Activated naive CD8-positive, alpha-beta T cell treated with anti-CD3 and anti-CD28 coated beads, Interleukin-2, amount 10 ng/mL, durations not matched to agents 7 days and 5 days (primary cell): ENCODE measurements around the gene AGFG2. TPM values are rescaled to one million over a fixed set of nuclear protein-coding genes. Genes with fewer than 3 reads are reported as not detected.

Experiments
- ATAC-seq: fragments of 150-1000 bp; cut with Tn5 transposase; one replicate; pipeline ENCODE4 v1.10.0; 2021; ENCODE audit warnings: low read depth, moderate library complexity
- POLR2A ChIA-PET: fragments of 350-600 bp; sonication (Branson Sonifier 250); formaldehyde crosslinking; loops from one replicate; lab custom pipeline; 2021; ENCODE audit warnings: antibody characterized with exemption; lab: Charles Lee
- DNase-seq: peaks from one replicate; pipeline ENCODE4 v3.0.0; 2021
- H3K27ac Mint-ChIP-seq: one replicate; pipeline ENCODE4 v1.8.0; 2022; ENCODE audit warnings: mild to moderate bottlenecking, mixed read lengths
- H3K27me3 Mint-ChIP-seq: one replicate; pipeline ENCODE4 v1.8.0; 2022; ENCODE audit warnings: mild to moderate bottlenecking, moderate library complexity, mixed read lengths
- H3K36me3 Mint-ChIP-seq: one replicate; pipeline ENCODE4 v1.8.0; 2021; ENCODE audit warnings: mild to moderate bottlenecking, mixed read lengths
- H3K4me1 Mint-ChIP-seq: one replicate; pipeline ENCODE4 v1.8.0; 2021; ENCODE audit warnings: mixed read lengths
- H3K4me3 Mint-ChIP-seq: one replicate; pipeline ENCODE4 v1.8.0; 2022; ENCODE audit warnings: mild to moderate bottlenecking, moderate library complexity, mixed read lengths
- H3K9me3 Mint-ChIP-seq: one replicate; pipeline ENCODE4 v1.8.0; 2021; ENCODE audit warnings: mixed read lengths
- total RNA-seq, 2 experiments: library from RNA; stranded (reverse); gene quantifications; one replicate each; pipeline ENCODE4 v1.2.3, GENCODE V29; 2021

Gene AGFG2
- total RNA-seq, 2 experiments from 2014 or later, result 51.6 to 54.7 TPM

DNA sequence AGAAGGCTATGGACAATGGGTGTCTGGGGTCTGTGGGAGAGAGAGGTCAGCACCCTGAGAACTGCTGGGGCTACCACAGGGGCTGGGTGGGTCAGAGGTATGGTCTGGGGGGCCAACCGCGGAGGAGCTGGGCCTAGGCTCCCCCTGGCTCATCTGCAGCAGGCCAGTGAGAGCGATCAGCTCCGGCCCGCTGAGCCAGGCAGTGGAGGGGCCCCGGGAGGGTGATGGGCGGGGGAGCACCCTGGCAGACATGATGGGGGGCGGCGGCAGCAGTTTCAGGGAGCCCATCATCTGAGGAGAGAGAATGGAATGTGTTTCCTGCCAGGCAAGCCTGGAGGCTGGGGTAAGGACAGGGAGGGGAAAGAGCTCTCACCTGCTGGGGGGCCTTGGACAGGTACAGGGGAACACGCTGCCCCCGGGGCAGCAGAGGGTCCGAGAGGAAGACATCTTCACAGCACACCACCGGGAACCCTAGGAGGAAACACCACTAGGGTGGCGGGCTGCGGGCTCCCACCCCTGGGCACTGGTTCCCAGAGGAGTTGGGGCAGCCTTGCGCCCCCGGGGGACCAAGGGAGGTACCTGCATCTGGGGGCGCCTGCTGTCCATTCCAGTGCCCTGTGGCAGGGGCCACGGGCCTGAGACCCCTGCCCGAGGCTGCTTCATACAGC, 33.4 kb downstream of the AGFG2 start:
- Mint-ChIP-seq H3K27ac (no peak overlapping the region), H3K4me3 (no peak overlapping the region), H3K36me3 (peaks cover 9% of the 10 kb centered on the region), H3K9me3 (no peaks in the 10 kb centered on the region), H3K4me1 (peaks cover 26% of the 10 kb centered on the region), H3K27me3 (no peaks in the 10 kb centered on the region)
- no peak for DNase-seq
- POLR2A ChIA-PET, result interaction anchor here (1.1 to 3.7 kb wide), 2 partner anchors 9 to 13 kb away, joined by 4 to 38 read pairs; partner anchors contain the start of genes FBXO24 and LRCH4
- no peak for ATAC-seq

DNA sequence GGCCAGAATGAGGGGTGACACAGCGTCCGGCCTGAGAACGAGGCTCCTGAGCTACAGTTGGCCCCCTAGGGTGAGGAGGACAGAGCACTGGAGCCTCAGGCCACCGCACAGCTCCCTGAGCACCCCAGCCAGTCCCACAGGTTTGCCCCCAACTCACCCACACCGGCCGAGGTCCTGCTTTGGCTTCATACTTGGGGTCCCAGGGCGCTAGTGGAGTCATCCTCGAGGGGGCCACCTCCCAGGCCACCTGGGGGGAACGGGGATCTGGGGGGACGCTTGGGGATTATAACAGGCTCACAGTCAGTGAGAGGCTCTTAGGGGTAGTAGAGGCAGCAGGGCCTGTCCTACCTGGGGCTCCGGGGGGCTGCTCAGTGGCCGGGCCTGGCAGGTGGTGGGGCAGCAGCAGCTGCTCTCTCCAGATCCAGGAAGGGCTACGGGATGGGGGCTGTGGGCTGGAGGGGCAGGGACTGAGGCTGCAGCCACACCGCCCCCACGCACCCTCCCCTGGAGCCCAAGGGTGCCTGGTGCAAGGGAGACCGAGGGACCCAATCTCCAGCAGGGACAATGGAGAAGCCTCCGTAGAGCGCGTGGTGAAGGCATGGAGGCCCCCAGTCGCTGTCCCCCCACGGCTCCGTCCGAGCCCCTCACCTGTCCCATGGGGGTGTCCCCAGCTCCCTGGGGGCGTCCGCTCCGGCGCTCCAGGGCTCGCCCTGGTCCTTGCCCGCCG, 34.1 kb downstream of the AGFG2 start:
- Mint-ChIP-seq H3K9me3 (no peaks in the 10 kb centered on the region), H3K4me3 (no peak overlapping the region), H3K4me1 (peaks cover 21% of the 10 kb centered on the region), H3K36me3 (peaks cover 9% of the 10 kb centered on the region), H3K27me3 (no peaks in the 10 kb centered on the region), H3K27ac (no peak overlapping the region)
- ATAC-seq (no peak), DNase-seq (no peak)
- POLR2A ChIA-PET, result interaction anchor here (1.1 to 3.7 kb wide), 2 partner anchors 8 to 12 kb away, joined by 4 to 38 read pairs; partner anchors contain the start of genes FBXO24 and LRCH4

DNA sequence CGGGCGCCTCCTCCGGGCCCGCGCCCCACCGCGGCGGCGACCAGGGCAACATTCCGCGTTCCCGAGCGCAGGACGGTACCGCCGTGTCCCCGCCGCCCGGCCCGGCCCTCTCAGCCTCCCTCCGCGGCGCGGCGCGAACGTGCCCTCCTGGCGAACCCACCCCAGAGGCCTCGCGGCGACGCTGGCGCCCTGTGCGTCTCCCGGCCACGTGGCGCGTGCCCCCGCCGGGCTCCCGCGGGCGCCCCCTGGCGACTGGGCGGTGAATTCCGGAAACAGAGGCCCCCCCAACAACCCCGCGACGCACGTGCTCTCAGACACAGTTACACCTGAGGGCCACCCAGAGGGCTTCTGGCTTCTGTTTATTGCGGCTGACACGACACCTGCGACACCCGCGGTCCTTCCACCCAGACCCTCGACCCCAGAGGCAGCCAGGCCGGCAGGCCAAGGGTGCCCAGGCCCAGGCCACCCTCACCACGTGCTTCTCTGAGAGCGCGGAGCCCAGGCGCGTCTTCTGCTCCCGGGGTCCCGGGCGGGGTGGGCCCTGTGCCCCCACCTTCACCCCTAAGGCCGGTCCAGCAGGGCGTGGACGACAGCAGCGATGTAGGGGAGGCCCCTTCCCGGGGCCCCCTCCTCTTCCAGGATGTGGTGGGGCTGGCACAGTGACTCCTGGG, 34.8 kb downstream of the AGFG2 start, which contains the start of gene SAP25:
Gene SAP25 (minus strand): TSS at position 210 of the 671 bp plus-strand sequence. CDS start 158 bp downstream, at position 52.
- no peak within 1 kb of the TSS for H3K27ac Mint-ChIP-seq
- H3K27me3 Mint-ChIP-seq, result no peaks in the 10 kb centered on the region
- H3K36me3 Mint-ChIP-seq, result peaks cover 10% of the 10 kb centered on the region
- H3K4me1 Mint-ChIP-seq, result peaks cover 15% of the 10 kb centered on the region
- DNase-seq (no peak), ATAC-seq (no peak)
- no peak within 1 kb of the TSS for H3K4me3 Mint-ChIP-seq
- POLR2A ChIA-PET, result interaction anchor here (1.0 to 3.7 kb wide), 2 partner anchors 12 kb away, joined by 4 to 38 read pairs; partner anchors contain the start of genes FBXO24 and LRCH4
- H3K9me3 Mint-ChIP-seq, result no peaks in the 10 kb centered on the region

DNA sequence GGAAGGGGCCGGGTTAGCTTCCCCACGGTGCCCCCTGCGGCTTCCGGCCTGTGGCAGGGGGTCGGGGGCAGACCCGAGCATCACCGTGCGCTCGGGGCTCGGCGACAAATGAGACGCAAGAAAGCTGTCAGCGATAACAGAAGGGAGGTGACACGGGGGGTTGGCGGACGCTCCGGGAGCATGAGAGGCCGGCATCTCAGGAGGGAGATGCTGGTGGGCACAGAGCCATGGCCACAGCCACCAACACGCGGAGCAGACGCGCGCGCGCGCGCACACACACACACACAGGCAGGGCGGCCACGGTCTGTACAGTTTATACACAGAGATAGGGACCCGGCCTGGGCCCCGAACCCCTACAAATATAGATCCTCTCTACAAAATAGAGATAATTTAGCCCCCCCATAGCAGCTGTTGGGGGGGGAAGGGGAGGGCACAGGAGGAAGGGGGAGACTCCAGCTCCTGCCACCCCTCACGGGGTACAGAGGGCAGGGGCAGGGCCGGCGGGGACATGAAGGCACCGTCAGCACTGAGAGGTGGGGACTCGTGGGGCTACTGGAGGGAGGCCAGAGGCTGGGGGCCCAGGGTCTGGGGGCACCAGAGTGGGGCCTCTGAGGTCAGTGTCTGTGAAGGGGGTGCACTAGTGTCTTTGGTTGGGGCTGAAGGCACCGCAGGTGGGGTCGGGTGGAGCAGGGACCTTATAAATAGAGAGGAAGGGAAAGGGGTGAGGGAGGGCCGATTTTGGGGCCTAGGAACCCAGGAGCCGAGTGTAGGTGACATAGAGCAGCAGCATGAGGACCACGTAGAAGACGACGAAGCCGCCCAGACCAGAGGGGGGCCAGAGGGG, 35.6 kb downstream of the AGFG2 start:
- POLR2A ChIA-PET, result interaction anchor here (1.0 kb wide), 1 partner anchor 12 kb away, joined by 4 read pairs; the partner anchor contains the start of genes FBXO24 and LRCH4
- Mint-ChIP-seq H3K4me1 (peaks cover 8% of the 10 kb centered on the region), H3K9me3 (no peaks in the 10 kb centered on the region), H3K27ac (no peak overlapping the region), H3K4me3 (no peak overlapping the region), H3K27me3 (no peaks in the 10 kb centered on the region), H3K36me3 (peaks cover 12% of the 10 kb centered on the region)
- ATAC-seq (no peak), DNase-seq (no peak)

DNA sequence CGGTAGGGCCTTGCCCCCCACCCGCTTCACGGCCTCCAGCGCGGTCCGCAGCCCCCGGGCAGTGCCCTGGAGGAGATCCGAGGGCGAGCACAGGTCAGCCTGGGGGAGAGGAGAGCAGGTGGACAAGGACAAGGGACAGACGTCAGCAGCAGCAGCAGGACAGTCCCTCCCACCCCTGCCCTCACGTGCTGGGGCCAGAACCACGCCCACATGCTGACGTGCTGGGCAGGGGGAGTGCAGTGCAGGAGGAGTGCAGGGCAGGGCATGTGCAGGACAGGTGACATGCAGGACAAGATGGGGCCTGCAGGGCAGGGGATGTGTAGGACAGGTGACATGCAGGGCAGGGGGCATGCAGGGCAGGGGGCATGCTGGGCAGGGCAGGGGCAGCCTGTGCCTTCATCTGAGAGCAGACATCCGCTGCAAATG, 36.2 kb downstream of the AGFG2 start:
- H3K4me1 Mint-ChIP-seq, result peaks cover 7% of the 10 kb centered on the region
- H3K4me3 Mint-ChIP-seq, result no peak overlapping the region
- ATAC-seq (no peak), DNase-seq (no peak)
- no peaks in the 10 kb centered on the region for H3K27me3 Mint-ChIP-seq
- POLR2A ChIA-PET, result no interaction called here
- H3K9me3 Mint-ChIP-seq, result no peaks in the 10 kb centered on the region
- H3K36me3 Mint-ChIP-seq, result peaks cover 12% of the 10 kb centered on the region
- H3K27ac Mint-ChIP-seq, result no peak overlapping the region

DNA sequence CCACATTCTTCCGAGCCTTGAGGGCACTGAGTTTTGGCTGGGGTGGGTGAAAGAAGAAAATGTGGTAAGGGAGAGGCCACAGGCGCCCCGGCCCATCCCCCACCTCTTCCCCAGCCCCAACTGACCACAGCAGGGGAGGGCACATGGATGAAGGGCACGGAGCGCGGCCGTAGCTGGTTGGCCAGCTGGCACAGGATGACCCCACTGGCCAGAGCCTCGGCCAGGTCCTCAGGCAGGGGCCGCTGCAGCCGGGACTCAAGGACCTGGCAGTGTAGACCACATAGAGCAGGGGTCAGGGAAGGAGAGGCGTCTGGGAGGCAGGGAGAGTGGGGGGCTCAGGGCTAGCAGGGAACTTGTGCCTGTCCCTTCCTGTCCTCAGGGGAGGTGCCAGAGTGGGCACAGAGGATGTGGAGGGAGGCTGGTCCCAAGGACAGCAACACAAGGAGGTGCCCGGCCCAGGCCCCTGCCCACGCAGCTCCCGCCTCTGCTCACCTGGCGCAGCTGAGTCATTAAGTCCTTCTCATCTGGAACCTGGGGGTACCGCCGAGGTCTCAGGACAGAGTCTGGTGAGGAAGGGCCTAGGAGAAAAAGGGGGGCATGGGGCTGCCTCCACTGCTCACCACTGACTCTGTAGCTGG, 36.9 kb downstream of the AGFG2 start:
- POLR2A ChIA-PET, result interaction anchor here (2.1 kb wide), 1 partner anchor 10 kb away, joined by 8 read pairs; the partner anchor contains the start of genes FBXO24 and LRCH4
- ATAC-seq (no peak), DNase-seq (no peak)
- Mint-ChIP-seq H3K36me3 (peaks cover 12% of the 10 kb centered on the region), H3K27ac (peak overlapping the region; percentile 24), H3K4me3 (no peak overlapping the region), H3K4me1 (peaks cover 5% of the 10 kb centered on the region), H3K9me3 (no peaks in the 10 kb centered on the region), H3K27me3 (no peaks in the 10 kb centered on the region)

DNA sequence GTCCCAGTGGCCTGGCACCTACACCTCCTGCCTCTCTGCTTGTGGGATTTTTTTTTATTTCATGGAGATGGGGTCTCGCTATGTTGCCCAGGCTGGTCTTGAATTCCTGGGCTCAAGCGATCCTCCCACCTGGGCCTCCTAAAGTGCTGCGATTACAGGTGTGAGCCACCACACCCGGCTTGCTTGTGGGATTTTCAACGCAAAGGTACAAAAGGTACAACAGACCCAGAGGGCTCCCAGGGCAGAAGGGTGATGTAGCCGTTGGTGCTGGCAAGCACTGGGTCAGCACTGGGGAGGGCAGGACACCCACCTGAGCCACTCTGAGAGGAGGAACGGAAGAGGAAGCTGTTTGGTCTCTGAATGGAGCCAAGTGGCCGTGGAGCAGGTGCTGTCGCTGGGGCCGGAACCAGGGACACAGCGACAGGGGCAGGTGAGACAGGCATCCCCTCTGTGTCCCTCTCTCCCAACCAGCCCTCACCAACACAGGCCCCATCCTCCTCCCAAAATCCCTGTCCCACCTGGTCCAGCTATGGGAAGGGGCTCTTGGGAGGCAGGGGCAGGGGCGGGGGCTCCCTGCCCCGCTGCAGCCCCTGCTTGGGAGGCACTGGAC, 37.5 kb downstream of the AGFG2 start:
- Mint-ChIP-seq H3K4me1 (peaks cover 5% of the 10 kb centered on the region), H3K27me3 (no peaks in the 10 kb centered on the region), H3K27ac (peak overlapping the region; percentile 24), H3K36me3 (peaks cover 12% of the 10 kb centered on the region), H3K4me3 (no peak overlapping the region), H3K9me3 (no peaks in the 10 kb centered on the region)
- ATAC-seq (no peak), DNase-seq (no peak)
- POLR2A ChIA-PET, result interaction anchor here (2.1 kb wide), 1 partner anchor 9 kb away, joined by 8 read pairs; the partner anchor contains the start of genes FBXO24 and LRCH4

DNA sequence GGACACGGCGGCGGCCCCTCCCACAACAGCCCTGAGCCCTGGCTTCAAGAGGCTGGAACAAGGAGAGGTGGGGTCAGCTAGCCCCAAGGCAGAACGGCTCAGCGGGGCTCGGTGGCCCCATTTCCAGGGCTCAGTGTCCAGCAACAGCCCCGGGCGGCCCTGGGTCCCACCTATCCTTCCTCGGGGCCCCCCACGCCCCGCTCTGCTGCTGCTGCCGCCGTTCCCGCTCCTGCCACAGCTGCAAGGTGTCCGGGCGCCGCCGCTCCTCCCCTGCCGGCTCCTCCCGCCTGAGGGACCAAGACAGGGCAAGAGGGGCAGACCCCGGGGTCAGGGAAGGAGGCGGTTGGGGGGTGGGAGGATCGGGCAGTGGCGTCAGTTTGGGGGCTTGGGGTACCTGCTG, 38.1 kb downstream of the AGFG2 start:
- Mint-ChIP-seq H3K4me3 (no peak overlapping the region), H3K27me3 (no peaks in the 10 kb centered on the region), H3K4me1 (peaks cover under 1% of the 10 kb centered on the region), H3K27ac (no peak overlapping the region), H3K36me3 (peaks cover 9% of the 10 kb centered on the region), H3K9me3 (no peaks in the 10 kb centered on the region)
- POLR2A ChIA-PET, result interaction anchor here (2.1 kb wide), 1 partner anchor 9 kb away, joined by 8 read pairs; the partner anchor contains the start of genes FBXO24 and LRCH4
- no peak for DNase-seq
- ATAC-seq, result no peak

DNA sequence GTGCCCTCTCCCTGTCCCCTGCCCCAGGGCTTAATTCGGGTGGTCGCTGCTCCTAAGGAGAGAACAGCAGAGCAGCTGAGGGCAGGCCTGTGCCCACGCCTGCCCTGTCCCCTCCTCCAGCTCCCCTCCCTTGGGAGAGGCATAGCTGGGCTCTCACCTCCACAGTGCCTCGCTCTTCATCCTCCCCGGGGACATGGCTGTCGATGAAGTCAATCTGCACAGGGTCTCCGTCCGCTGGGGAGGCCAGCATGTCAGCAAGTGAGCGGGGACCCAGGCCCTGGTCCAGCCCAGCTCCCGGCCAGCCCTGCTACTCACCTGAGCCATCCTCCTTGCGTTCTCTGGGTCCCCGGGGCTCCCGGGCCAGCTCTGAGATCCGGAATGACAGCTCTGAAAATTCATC, 38.5 kb downstream of the AGFG2 start:
- no peak overlapping the region for H3K27ac Mint-ChIP-seq
- H3K27me3 Mint-ChIP-seq, result no peaks in the 10 kb centered on the region
- peaks cover 2% of the 10 kb centered on the region for H3K4me1 Mint-ChIP-seq
- POLR2A ChIA-PET, result interaction anchor here (1.2 to 2.1 kb wide), 2 partner anchors 8 to 127 kb away, joined by 3 to 8 read pairs; partner anchors contain the start of genes FBXO24 and LRCH4
- H3K4me3 Mint-ChIP-seq, result no peak overlapping the region
- ATAC-seq (no peak), DNase-seq (no peak)
- no peaks in the 10 kb centered on the region for H3K9me3 Mint-ChIP-seq
- peaks cover 8% of the 10 kb centered on the region for H3K36me3 Mint-ChIP-seq

DNA sequence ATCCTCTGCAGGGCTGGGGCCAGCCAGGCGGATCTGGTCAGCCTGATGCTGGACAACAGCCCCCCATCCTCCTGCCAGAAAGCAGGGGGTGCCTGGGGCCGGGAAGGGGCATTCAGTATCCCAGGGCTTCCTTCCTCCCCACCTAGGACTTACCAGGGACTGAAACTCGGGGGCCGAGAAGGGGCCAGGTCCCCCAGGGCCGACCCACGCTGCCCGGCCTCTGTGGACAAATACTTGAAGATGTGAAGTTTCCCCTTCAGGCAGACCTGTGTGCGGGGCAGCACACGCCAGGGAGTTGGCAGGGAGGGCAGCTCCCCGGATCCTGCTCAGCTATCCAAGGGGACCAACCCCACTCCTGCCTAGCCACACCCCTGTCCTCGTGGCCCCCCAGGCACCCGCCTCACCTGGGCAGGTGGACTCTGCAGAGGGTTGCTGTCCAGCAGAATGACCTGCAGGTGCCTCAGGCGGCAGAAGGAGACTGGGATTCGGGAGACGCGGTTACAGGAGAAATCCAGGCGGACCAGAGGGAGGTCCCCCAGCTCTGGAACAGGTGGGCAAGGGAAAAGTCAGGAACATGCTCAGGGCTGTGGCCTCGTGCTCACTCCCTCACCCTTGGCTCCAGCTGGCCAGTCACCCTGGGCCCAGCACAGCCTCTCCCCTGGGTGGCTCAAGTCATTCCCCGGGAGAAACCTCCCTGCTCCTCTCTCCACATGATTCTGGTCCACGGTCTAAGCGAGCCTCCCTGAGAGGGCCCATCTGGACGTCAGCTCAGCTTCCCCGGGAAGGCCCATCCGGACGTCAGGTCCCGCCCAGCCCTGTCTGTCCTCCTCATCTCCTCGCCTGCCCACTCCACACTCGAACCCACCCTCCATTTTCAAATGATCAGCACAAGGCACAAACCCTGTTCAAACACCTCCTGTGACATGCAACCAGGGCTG, 39.5 kb downstream of the AGFG2 start:
- DNase-seq (no peak), ATAC-seq (no peak)
- POLR2A ChIA-PET, result interaction anchor here (1.2 kb wide), 1 partner anchor 128 kb away, joined by 3 read pairs; no protein-coding TSS in a partner anchor
- peaks cover 7% of the 10 kb centered on the region for H3K4me1 Mint-ChIP-seq
- H3K9me3 Mint-ChIP-seq, result no peaks in the 10 kb centered on the region
- no peaks in the 10 kb centered on the region for H3K27me3 Mint-ChIP-seq
- no peak overlapping the region for H3K4me3 Mint-ChIP-seq
- H3K27ac Mint-ChIP-seq, result peak overlapping the region; percentile 51
- peaks cover 8% of the 10 kb centered on the region for H3K36me3 Mint-ChIP-seq
